OCI-LY7 (cell line): Measurements from ENCODE around the gene CTCF.

Experiments
- CTCF ChIP-seq: fragments of 200-600 bp; sonication (generic); conservative IDR thresholded peaks from 2 replicates; pipeline ENCODE4 v1.5.1; 2014; ENCODE audit warnings: mild to moderate bottlenecking, antibody characterized with exemption, low read length, moderate library complexity, mixed read lengths
- EZH2phosphoT487 ChIP-seq: fragments of 200-600 bp; sonication (generic); IDR thresholded peaks from 2 replicates; pipeline ENCODE4 v1.6.1; 2018; ENCODE audit warnings: low read depth, borderline replicate concordance, mild to moderate bottlenecking, mixed run types, antibody characterized with exemption, low read length, moderate library complexity, mixed read lengths

- TF ChIP-seq EZH2phosphoT487 (no peak), CTCF (no peak)
These were observed 16.2 kb upstream of the CTCF start for GRCh38 chr16:67546091-67546501.
